Measurements from ENCODE around the gene GH2.

The GH2 gene

DNA sequence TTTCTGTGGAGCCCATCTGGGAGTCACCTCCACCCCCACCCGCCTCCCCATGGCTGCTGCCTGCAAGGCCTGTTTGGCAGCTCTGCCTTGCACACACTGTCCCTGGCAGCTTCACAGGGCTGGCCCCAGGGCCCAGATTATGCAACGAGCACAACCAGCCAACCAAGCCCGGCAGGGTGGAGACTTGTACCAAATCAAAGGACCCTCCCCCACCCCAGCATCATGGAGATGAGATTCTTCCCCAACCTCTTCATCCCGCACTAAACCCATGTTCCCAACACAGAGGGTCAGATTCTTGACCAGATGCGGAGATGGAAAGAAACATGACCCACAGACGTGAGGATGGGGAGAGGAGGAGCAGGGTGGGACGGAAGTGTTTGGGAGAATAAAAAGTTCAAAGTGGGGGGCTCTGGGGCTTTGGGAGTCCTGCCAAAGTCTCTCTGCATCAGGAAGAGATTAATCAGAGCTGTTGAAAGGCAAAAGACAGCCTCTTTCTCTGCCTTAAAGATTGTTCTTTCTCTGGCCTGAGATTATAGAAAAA lies 43.0 kb downstream of the GH2 start:
- no peak for DNase-seq

DNA sequence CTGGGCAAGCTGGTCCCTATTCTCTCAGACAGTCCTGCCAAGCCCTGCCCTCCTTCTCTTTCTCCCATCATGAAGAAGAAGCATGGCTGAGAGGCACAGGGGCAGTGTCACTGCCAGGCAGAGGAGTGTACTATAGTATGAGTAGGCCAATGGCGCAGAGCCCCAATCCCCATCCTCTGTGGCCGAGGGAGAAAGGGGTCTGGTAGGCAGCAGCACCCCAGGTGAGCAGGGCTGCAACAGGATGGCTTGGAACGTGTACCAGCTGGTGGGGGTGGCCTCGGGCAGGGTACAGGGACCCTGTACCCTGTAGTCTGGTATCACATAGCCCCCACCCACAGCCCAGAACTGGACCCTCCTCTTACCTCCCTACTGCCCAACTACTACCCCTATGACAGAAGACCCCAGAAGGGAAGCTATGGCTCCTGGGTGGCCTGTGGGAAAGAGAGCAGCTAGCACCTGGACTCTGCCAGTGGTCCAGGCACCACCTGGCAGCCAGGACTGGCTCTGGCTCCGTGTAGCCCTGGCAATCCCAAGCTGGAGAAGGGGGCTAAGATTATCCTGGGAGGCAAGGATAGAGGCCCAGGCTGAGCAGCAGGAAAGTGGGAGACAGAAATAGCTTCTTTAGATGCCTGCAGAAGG lies 43.7 kb downstream of the GH2 start:
- no peak for DNase-seq

DNA sequence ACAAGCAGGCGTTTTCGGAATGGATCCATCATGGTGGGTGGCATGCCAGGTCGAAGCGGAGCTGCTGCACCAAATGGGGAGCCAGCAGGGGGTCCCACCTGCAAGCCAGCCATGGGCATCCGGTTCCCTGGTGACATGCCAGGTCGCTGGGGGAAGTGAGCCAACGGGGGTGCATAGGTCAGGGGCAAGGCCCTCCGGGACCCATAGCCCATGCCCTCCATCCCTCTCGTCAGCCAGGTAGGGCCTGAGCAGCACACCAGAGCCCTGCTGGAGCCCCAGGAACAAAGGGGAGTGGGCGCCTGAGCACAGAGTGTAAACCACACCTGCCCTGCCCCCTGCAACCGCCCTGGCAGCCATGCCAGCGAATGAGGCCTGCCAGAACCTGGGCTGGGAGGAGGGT lies 44.3 kb downstream of the GH2 start:
- DNase-seq: no peak

GRCh38 chr17:63836811-63837210 lies 44.9 kb downstream of the GH2 start:
- DNase-seq: no peak

DNA sequence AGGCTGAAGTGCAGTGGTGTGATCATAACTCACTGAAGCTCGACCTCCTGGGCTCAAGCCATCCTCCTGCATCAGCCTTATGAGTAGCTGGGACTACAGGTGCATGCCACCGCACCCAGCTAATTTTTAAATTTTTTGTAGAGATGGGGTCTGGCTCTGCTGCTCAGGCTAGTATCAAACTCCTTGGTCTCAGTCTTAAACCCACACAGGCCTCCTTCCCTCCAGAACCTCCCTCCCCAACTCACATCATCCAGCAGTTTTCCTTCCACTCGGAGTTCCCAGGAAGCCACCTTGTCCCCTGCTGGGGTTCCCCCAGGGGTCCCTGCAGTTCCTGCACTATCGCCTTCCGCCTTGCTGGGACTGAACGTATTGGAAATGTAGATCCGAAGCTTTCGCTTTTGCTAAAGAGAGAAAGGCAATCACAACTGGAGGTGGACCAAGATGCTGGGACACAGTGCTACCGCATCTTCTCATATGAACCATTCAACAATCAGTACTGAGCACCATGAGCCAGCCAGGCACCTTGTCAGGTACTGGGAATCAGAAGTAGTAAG lies 46.5 kb downstream of the GH2 start:
- DNase-seq: no peak

- peak; percentile 57 to 66 for DNase-seq
Observed at GRCh38 chr17:63834431-63835166, 47.1 kb downstream of the GH2 start.

DNA sequence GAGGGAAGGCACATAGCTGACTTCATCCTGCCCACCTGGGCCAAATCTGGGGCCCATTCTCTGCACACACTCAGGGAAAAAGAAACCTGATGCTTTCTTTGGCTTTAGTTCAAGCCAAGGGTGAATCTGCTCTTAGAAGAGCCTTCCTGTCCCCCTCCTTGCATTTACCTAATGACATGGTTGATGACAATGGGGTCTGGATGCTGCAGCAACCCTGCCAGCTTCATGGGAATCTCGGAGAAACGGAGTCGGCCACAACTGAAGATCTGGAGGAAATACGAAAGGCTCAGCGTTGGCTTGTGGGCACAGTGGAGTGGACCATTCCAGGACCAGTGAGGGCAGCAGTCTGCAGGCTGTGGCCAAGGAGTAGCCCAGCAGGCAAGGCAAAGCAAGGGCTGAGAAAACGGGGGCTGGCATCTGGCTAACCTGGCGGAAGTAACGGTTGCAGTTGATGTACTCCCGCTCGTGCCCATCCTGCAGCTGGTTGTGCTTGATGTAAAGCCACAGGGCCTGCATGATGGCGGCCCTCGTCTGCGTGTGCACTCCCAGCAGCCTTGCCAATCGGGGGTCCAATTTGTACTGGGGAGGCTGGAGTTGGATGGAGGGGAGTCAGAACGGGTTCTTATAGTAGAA lies 47.9 kb downstream of the GH2 start:
- no peak for DNase-seq

GRCh38 chr17:63833026-63833740 lies 48.6 kb downstream of the GH2 start:
- no peak for DNase-seq

- DNase-seq: no peak
Observed at GRCh38 chr17:63832455-63832854, 49.3 kb downstream of the GH2 start.

DNA sequence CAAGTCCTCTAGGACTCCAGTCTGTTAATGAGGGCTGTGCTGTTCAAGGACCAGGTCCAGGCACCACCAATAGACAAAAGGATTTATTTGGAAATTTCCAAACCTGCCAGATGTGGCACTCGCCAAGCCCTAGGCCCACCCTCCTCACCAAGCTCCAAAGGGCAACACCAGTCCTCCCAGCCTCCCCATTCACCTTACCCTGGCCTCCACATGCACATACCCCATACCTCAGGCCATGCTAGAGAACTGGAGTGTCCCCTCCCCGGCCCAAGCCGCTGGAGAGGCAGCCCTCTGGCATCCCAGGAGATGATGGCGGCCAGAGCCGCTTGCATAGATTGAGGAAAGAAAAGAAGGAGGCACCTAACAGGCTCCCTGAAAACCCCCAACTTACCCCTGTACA lies 49.7 kb downstream of the GH2 start:
- DNase-seq: no peak

GRCh38 chr17:63831505-63831904 lies 50.2 kb downstream of the GH2 start:
- no peak for DNase-seq

GRCh38 chr17:63830904-63831491 lies 50.7 kb downstream of the GH2 start:
- no peak for DNase-seq

DNA sequence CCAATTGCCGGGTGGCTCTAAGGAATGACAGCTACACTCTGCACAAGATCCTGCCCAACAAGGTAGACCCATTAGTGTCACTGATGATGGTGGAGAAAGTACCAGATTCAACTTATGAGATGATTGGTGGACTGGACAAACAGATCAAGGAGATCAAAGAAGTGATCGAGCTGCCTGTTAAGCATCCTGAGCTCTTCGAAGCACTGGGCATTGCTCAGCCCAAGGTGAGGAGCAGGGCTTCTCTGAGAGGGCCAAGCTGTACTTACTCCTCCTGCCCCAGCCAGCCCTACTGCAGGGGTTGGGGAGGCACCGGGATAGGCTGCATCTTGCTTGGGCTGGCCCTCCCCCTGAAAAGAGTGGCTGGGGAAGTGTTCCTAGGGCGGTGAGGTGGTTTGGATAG lies 51.5 kb downstream of the GH2 start:
- DNase-seq: no peak

All from SHP77 (cell line).